DMS53 treated with DMSO at 0.1 percent for 48 hours (cell line): ENCODE measurements around the gene TRAK2.
"Not testable (repeated sequence)": the region's sequence is repeated elsewhere in the genome, so short reads cannot be mapped to it uniquely, and the experiment has no call there.

ENCODE experiments used
- DNase-seq: peaks from one replicate; lab custom pipeline; 2025; ENCODE audit not compliant: unreplicated experiment; lab: John Stamatoyannopoulos, UW

Gene TRAK2

GRCh38 chr2:201452058-201452921 lies 1.0 kb upstream of the TRAK2 start:
- DNase-seq, result peak; percentile 38

GRCh38 chr2:201450954-201451291 lies 335 bp downstream of the TRAK2 start:
- no peak for DNase-seq

GRCh38 chr2:201448701-201449100 lies 2.6 kb downstream of the TRAK2 start:
- no peak for DNase-seq

- DNase-seq, result no peak
These were observed 3.2 kb downstream of the TRAK2 start for GRCh38 chr2:201448061-201448460.

- no peak for DNase-seq
These were observed 4.2 kb downstream of the TRAK2 start for GRCh38 chr2:201447086-201447485.

- no peak for DNase-seq
These were observed 6.4 kb downstream of the TRAK2 start for GRCh38 chr2:201444746-201445465.

- no peak for DNase-seq
These were observed 9.8 kb downstream of the TRAK2 start for GRCh38 chr2:201441409-201441808.

GRCh38 chr2:201440182-201440581 lies 11.1 kb downstream of the TRAK2 start:
- peak; percentile 90 for DNase-seq

- not testable (repeated sequence) for DNase-seq
These were observed 11.8 kb downstream of the TRAK2 start for GRCh38 chr2:201439336-201439922.

- DNase-seq, result no peak
These were observed 15.1 kb downstream of the TRAK2 start for GRCh38 chr2:201436141-201436540.

- no peak for DNase-seq
These were observed 17.8 kb downstream of the TRAK2 start for GRCh38 chr2:201433394-201433995.

- DNase-seq, result no peak
These were observed 18.5 kb downstream of the TRAK2 start for GRCh38 chr2:201432621-201433393.

- DNase-seq, result peak; percentile 6
These were observed 19.1 kb downstream of the TRAK2 start for GRCh38 chr2:201432038-201432620.

GRCh38 chr2:201430839-201431238 lies 20.4 kb downstream of the TRAK2 start:
- DNase-seq, result no peak

GRCh38 chr2:201430322-201430721 lies 20.9 kb downstream of the TRAK2 start:
- DNase-seq, result not testable (repeated sequence)

- DNase-seq, result not testable (repeated sequence)
These were observed 21.4 kb downstream of the TRAK2 start for GRCh38 chr2:201429835-201430234.

GRCh38 chr2:201428366-201428765 lies 22.9 kb downstream of the TRAK2 start:
- not testable (repeated sequence) for DNase-seq

- no peak for DNase-seq
These were observed 25.3 kb downstream of the TRAK2 start for GRCh38 chr2:201425952-201426351.

- DNase-seq, result no peak
These were observed 30.7 kb downstream of the TRAK2 start for GRCh38 chr2:201420442-201421113.

- no peak for DNase-seq
These were observed 31.3 kb downstream of the TRAK2 start for GRCh38 chr2:201419986-201420385.
